Measurements from ENCODE around the gene CLEC4F. TPM values are rescaled to one million over a fixed set of nuclear protein-coding genes. Genes with fewer than 3 reads are reported as not detected.

CLEC4F gene
- total and polyA plus RNA-seq, 4 donors, result 0.03 to 0.25 (median 0.19) TPM; not detected in 1

- WGBS, result 60% methylated on average over 4 of the region's 4 CpGs
- H3K9me3 ChIP-seq (ENCODE audit: control insufficient read depth in 4 of 4, low read length in 3 of 4), result peaks cover 0 to 9% (median under 1%) of the 10 kb centered on the region in 4 donors
- H3K27me3 ChIP-seq (ENCODE audit: control insufficient read depth in 4 of 4, insufficient read depth in 4 of 4, low read length in 3 of 4), result no peaks in the 10 kb centered on the region
- no peaks in the 10 kb centered on the region for H3K4me1 ChIP-seq (ENCODE audit: control insufficient read depth in 4 of 4, insufficient read depth in 4 of 4, low read length in 3 of 4)
- no peak overlapping the region for H3K9ac ChIP-seq (ENCODE audit: low read depth in 1 of 2, low read length in 2 of 2)
- no peak for DNase-seq (ENCODE audit: low spot score)
- TF ChIP-seq FOXA2 (IDR thresholded peaks at IDR 0.05) (no peak), SP1 (IDR thresholded peaks at IDR 0.05) (no peak), JUND (IDR thresholded peaks at IDR 0.05) (no peak)
- H3K27ac ChIP-seq (ENCODE audit: low read depth in 1 of 2, low read length in 2 of 2), result no peak overlapping the region
- no peak overlapping the region for H3K4me3 ChIP-seq (ENCODE audit: low read depth in 1 of 3, low read length in 3 of 3)
- no peaks in the 10 kb centered on the region for H3K36me3 ChIP-seq (ENCODE audit: control insufficient read depth in 4 of 4, insufficient read depth in 3 of 4, low read depth in 1 of 4, low read length in 3 of 4)
These were observed 14.5 kb upstream of the CLEC4F start for GRCh38 chr2:70834881-70835280.

GRCh38 chr2:70834106-70834505 is 13.7 kb upstream of the CLEC4F start:
- TF ChIP-seq ATF3 (IDR thresholded peaks at IDR 0.05) (no peak), GABPA (IDR thresholded peaks at IDR 0.05 in 1 of 2, conservative IDR thresholded peaks at IDR 0.05 in 1 of 2) (no peak), ZBTB33 (IDR thresholded peaks at IDR 0.05) (no peak), SP1 (IDR thresholded peaks at IDR 0.05) (no peak), REST (IDR thresholded peaks at IDR 0.05) (no peak), HNF4G (IDR thresholded peaks at IDR 0.05) (no peak), FOXA1 (IDR thresholded peaks at IDR 0.05) (no peak), RXRA (IDR thresholded peaks at IDR 0.05) (no peak), TAF1 (conservative IDR thresholded peaks at IDR 0.05) (no peak), MAX (IDR thresholded peaks at IDR 0.05) (no peak), CTCF (IDR thresholded peaks at IDR 0.05; ENCODE audit: low read depth, low read length, missing input control) (no peak), HNF4A (conservative IDR thresholded peaks at IDR 0.05) (no peak), YY1 (IDR thresholded peaks at IDR 0.05) (no peak), NR2F2 (IDR thresholded peaks at IDR 0.05) (no peak), FOXA2 (IDR thresholded peaks at IDR 0.05) (no peak), EGR1 (IDR thresholded peaks at IDR 0.05; ENCODE audit: low read depth in 2 of 2) (no peak), RAD21 (IDR thresholded peaks at IDR 0.05) (no peak)
- no peaks in the 10 kb centered on the region for H3K36me3 ChIP-seq (ENCODE audit: control insufficient read depth in 4 of 4, insufficient read depth in 3 of 4, low read depth in 1 of 4, low read length in 3 of 4)
- H3K27ac ChIP-seq (ENCODE audit: low read depth in 1 of 2, low read length in 2 of 2), result no peak overlapping the region
- peaks cover 0 to 9% (median under 1%) of the 10 kb centered on the region in 4 donors for H3K9me3 ChIP-seq (ENCODE audit: control insufficient read depth in 4 of 4, low read length in 3 of 4)
- DNase-seq (ENCODE audit: low spot score), result no peak
- no peaks in the 10 kb centered on the region for H3K4me1 ChIP-seq (ENCODE audit: control insufficient read depth in 4 of 4, insufficient read depth in 4 of 4, low read length in 3 of 4)
- no peak overlapping the region for H3K4me3 ChIP-seq (ENCODE audit: low read depth in 1 of 3, low read length in 3 of 3)
- whole genome bisulfite sequencing, result 66% methylated on average over 2 of the region's 2 CpGs
- no peak overlapping the region for H3K9ac ChIP-seq (ENCODE audit: low read depth in 1 of 2, low read length in 2 of 2)
- no peaks in the 10 kb centered on the region for H3K27me3 ChIP-seq (ENCODE audit: control insufficient read depth in 4 of 4, insufficient read depth in 4 of 4, low read length in 3 of 4)
